Astrocyte of the spinal cord (primary cell): ENCODE measurements around the gene PPP1R12B.
"Not testable (repeated sequence)": the region's sequence is repeated elsewhere in the genome, so short reads cannot be mapped to it uniquely, and the experiment has no call there.

Source experiments
- DNase-seq: peaks from one replicate; pipeline ENCODE4 v3.0.0; 2011; ENCODE audit warnings: low read depth, low spot score
- H3K4me3 ChIP-seq: 2 replicates; pipeline ENCODE4 v1.5.1; 2011; ENCODE audit warnings: low read depth, mild to moderate bottlenecking, low read length, moderate library complexity
- in situ Hi-C: cut with HindIII; loops from 2 replicates; pipeline ENCODE4 v1.10.0; 2017; ENCODE audit warnings: low sequenced_read_pairs
- TF ChIP-seq, protein P1 (sequence below): IDR thresholded peaks from 2 replicates; pipeline ENCODE4 v1.5.1; 2012; ENCODE audit warnings: low read depth, mild to moderate bottlenecking, low read length, inconsistent platforms

PPP1R12B gene

DNA sequence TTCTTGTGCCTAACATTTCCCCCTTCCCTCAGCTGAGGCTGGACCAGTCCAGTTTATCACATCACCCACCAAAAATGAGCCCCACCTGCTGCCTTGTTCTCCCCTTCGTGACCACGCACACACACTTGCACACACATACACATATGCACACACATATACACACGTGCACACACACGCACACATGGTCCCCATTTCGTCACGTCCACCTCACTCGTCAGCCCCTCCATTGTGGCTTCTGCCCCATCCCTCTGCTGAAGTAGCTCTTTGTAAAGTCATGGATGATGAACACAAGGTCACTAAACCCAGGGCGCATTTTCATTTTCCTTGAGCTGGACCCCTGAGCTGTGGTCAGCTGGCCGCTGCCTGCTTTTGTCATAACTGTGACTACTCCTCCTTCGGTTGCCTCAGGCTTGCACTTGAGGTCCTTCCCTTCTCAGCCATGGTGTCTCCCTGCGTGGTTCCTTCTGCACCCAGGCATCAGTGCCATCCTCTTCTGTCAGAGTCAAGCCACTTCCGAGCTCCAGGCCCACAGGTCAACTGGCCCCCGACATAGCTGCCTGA, 267.9 kb downstream of the PPP1R12B start:
- no peak for DNase-seq
- TF ChIP-seq, protein P1, sequence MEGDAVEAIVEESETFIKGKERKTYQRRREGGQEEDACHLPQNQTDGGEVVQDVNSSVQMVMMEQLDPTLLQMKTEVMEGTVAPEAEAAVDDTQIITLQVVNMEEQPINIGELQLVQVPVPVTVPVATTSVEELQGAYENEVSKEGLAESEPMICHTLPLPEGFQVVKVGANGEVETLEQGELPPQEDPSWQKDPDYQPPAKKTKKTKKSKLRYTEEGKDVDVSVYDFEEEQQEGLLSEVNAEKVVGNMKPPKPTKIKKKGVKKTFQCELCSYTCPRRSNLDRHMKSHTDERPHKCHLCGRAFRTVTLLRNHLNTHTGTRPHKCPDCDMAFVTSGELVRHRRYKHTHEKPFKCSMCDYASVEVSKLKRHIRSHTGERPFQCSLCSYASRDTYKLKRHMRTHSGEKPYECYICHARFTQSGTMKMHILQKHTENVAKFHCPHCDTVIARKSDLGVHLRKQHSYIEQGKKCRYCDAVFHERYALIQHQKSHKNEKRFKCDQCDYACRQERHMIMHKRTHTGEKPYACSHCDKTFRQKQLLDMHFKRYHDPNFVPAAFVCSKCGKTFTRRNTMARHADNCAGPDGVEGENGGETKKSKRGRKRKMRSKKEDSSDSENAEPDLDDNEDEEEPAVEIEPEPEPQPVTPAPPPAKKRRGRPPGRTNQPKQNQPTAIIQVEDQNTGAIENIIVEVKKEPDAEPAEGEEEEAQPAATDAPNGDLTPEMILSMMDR = no peak

DNA sequence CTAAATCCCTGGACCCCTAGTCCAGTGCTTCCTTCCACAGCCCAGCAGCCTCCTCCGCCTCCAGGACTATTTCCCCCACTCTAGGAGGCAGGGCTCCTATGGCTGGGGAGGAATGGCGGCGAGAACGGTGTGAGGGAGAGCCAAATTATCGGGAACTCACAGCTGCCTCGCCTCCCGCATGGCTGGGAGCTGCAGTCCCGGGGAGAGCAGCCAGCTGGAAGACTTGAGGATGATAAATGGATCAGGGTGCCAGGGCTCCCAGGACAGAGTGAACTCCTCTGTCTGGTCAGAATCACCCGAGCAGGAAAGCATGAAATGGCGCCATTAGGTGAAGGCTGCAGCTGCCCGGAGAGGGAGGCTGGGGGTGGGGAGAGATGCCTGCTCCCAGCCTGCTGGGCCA, 270.5 kb downstream of the PPP1R12B start:
- in situ Hi-C loops, DNase-seq, H3K4me3 ChIP-seq: not testable (repeated sequence)

More for the DNA sequence above, 267.9 kb downstream of the PPP1R12B start:
- in situ Hi-C loops = no loop called here
- no peak overlapping the region for H3K4me3 ChIP-seq

DNA sequence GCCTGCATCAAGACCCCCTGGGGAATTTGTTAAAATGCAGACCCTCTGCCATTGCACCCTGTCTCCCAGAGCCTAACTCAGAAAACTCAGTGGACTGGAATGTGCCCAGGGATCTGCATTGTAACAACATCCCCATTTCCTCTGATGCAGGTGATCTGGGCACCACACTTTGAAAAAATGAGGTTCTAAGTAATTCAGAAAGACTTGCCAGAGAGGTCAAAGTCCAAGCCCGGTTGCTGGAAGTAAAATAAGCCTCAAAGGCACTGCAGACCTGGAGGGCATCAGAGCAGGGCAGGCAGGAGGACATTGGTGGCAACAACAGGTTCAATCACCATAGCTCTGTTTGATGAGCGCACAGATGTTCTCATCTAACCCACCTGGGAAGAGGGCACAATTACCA, 271.0 kb downstream of the PPP1R12B start:
- in situ Hi-C loops = no loop called here
- no peak for DNase-seq
- TF ChIP-seq, protein P1 = no peak
- no peak overlapping the region for H3K4me3 ChIP-seq

DNA sequence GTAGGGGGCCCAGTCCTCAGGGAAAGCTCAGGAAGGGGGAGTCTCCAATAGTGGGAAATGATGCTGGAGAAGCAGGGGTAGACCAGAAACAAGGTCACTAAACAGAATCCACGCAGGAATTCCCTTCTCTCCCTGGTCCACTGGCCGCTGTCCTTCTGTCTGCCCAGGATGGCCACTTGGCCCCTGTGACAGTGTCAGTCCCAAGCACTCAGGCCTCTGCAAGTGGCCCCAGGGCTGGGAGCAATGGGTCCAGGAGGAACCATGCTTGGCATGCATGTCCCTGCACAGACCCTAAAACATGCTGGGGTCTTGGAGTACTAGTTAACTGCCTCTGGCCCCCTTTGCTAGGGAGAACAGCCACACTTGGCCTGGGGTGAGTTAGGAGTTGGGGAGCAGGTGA, 271.5 kb downstream of the PPP1R12B start:
- DNase-seq, in situ Hi-C loops, H3K4me3 ChIP-seq: not testable (repeated sequence)

DNA sequence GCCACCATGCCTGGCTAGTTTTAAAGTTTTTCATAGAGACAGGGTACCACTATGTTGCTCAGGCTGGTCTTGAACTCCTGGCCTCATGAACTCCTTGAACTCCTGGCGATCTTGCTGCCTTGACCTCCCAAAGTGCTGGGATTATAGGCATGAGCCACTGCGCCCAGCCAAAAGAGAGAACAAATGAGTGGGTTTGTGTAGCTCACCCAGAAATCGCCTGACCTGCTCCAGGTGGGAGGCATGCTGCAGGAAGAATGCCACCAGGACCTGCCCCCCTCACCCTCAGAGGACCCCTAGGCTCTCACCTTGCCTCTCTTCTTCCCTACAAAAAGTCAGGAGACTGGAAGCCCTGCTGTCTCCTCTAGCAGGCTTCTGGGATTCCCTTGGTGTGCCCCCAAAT, 272.9 kb downstream of the PPP1R12B start:
- TF ChIP-seq, protein P1 = no peak
- no peak overlapping the region for H3K4me3 ChIP-seq
- DNase-seq = no peak
- in situ Hi-C loops = no loop called here

DNA sequence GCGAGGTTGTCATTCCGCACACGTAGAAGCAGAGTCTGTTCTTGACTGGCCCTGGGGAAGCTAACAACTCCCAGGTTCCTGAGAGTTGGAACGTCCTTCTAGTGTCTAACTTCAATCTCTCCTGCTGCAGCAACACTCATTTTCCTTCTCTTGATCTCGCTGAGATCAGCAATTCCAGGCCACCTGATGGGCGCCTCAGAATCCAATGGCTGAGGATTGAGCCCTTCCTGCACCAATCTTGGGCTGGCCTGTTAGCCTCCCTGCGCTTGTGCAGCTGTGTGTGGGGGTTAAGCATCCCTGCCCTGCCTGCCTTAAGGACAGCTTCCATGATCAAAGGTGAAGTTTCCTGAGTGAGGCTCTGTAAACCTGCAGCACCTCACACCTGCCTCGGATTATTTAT, 273.9 kb downstream of the PPP1R12B start:
- H3K4me3 ChIP-seq = no peak overlapping the region
- no peak for DNase-seq
- TF ChIP-seq, protein P1 = no peak
- in situ Hi-C loops = no loop called here

DNA sequence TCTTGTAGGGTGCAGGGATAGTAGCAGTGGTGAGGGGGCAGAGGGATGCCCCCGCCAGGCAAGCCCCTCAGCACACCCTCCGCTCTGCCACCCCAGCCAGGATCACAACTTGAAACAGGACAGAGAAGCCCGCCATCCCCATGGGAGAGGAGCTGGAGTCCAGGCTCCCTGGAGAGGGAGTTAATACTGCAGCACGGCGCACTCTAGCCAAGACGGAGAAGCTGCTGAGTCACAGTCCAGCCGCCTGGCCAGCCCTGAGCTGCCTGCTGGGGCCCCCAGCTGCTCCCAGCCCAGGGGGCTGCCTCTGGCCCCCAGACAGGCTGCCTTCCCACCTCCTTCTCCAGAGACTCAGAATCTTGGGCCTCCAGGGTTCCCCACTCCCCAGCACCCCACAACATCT, 274.6 kb downstream of the PPP1R12B start:
- peak; percentile 43 for DNase-seq
- TF ChIP-seq, protein P1 = no peak

DNA sequence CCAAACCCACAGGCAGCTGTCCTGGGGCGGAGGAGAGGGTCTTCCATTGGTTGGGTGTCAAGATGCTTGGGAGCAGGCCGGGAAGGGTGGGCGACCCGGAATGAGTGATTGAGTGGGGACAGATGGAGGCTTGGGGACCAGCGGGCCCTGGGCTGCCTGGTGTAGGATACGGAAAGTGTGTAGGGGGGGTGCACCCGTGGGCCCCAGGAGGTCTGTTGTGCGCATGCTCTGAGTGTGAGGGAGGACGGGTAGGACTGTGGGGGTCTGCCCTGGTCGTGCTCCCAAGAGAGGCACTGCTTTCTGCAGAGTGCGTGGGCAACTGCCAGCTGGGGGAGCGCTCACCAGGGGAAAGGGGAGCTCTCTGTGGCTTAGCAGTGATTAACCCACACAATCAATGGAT, 275.0 kb downstream of the PPP1R12B start:
- H3K4me3 ChIP-seq, in situ Hi-C loops, DNase-seq: not testable (repeated sequence)

More for the DNA sequence above, 274.6 kb downstream of the PPP1R12B start:
- in situ Hi-C loops = no loop called here
- no peak overlapping the region for H3K4me3 ChIP-seq
